Breast epithelium (tissue), 3 donors: ENCODE data around the gene TPK1.

Experiments used
- POLR2A ChIP-seq: fragments of 450-650 bp; IDR thresholded peaks from one replicate; pipeline ENCODE4 v1.6.1; 2016; ENCODE audit warnings: antibody characterized with exemption, mild to moderate bottlenecking, moderate library complexity
- TF ChIP-seq, protein P1 (sequence below), 3 donors: fragments of 450-650 bp; IDR thresholded peaks; one replicate each; pipeline ENCODE4 v1.5.1; 2016 to 2017; ENCODE audit warnings: antibody characterized with exemption in 3 of 3, mild to moderate bottlenecking in 3 of 3, moderate library complexity in 3 of 3

DNA sequence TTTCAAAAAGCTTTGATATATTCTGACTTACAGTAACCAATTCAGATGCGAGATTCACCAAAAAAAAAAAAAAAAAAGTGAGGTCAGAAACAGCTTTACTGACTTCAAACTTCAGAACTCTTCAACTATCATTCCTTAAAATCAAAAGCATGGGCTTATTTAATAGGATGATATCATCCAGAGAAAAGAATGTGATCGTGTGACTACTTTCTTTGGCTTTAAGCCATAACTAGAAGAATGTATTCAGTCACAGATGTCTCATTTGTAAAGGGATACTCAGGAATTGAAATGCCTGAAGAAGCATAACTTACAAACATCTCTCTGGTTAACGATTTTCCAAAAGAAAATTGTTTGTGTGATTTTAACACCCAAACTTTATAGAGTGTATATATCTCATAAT lies 11.5 kb downstream of the TPK1 start:
- TF ChIP-seq, protein P1, sequence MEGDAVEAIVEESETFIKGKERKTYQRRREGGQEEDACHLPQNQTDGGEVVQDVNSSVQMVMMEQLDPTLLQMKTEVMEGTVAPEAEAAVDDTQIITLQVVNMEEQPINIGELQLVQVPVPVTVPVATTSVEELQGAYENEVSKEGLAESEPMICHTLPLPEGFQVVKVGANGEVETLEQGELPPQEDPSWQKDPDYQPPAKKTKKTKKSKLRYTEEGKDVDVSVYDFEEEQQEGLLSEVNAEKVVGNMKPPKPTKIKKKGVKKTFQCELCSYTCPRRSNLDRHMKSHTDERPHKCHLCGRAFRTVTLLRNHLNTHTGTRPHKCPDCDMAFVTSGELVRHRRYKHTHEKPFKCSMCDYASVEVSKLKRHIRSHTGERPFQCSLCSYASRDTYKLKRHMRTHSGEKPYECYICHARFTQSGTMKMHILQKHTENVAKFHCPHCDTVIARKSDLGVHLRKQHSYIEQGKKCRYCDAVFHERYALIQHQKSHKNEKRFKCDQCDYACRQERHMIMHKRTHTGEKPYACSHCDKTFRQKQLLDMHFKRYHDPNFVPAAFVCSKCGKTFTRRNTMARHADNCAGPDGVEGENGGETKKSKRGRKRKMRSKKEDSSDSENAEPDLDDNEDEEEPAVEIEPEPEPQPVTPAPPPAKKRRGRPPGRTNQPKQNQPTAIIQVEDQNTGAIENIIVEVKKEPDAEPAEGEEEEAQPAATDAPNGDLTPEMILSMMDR (IDR thresholded peaks at IDR 0.05) = no peak
- TF ChIP-seq POLR2A = no peak
